Mammary epithelial cell (primary cell): Measurements from ENCODE around the gene USE1.

Experiments
- CTCF ChIP-seq, 2 donors: IDR thresholded peaks in 1 of 2; conservative IDR thresholded peaks in 1 of 2; 2 replicates each; pipeline ENCODE4 v1.5.1; 2011 to 2012; ENCODE audit warnings: inconsistent platforms in 2 of 2, low read length in 2 of 2, mild to moderate bottlenecking in 2 of 2, control low read depth in 1 of 2, low read depth in 1 of 2; ENCODE audit not compliant: insufficient read depth in 1 of 2; ENCODE audit errors: extremely low read depth in 1 of 2
- EZH2 ChIP-seq: IDR thresholded peaks from 2 replicates; pipeline ENCODE4 v1.6.1; 2012; ENCODE audit warnings: low read length, inconsistent platforms, borderline replicate concordance

GRCh38 chr19:17171874-17172273 is 43.3 kb upstream of the USE1 start:
- no peak for TF ChIP-seq CTCF (conservative IDR thresholded peaks at IDR 0.05 in 1 of 2, IDR thresholded peaks at IDR 0.05 in 1 of 2; ENCODE audit: extremely low read depth in 1 of 2, insufficient read depth in 1 of 2, low read depth in 1 of 2, low read length in 2 of 2)
- no peak for TF ChIP-seq EZH2
